T-helper 2 cell (primary cell): ENCODE measurements around the gene HNF1A.

Experiments
- DNase-seq, 5 experiments: peaks; one replicate each; pipeline versions ENCODE4 v3.0.0 to v3.0.0-alpha.2; 2012 to 2022

HNF1A gene

GRCh38 chr12:120960657-120961056 is 17.7 kb upstream of the HNF1A start:
- DNase-seq, result no peak

GRCh38 chr12:120961604-120962531 is 16.5 kb upstream of the HNF1A start:
- no peak for DNase-seq

GRCh38 chr12:120962532-120963020 is 15.8 kb upstream of the HNF1A start:
- no peak for DNase-seq

- no peak for DNase-seq
Measured at GRCh38 chr12:120964298-120964697, 14.0 kb upstream of the HNF1A start.

- no peak for DNase-seq
Measured at GRCh38 chr12:120965534-120966091, 12.7 kb upstream of the HNF1A start.

- no peak for DNase-seq
Measured at GRCh38 chr12:120970310-120970709, 8.0 kb upstream of the HNF1A start.

GRCh38 chr12:120971299-120972180 is 6.8 kb upstream of the HNF1A start:
- peak in 2 of 5 experiments; percentile 32 to 83 for DNase-seq

- DNase-seq, result no peak
Measured at GRCh38 chr12:120972870-120973543, 5.3 kb upstream of the HNF1A start.

- no peak for DNase-seq
Measured at GRCh38 chr12:120977531-120978295, 630 bp upstream of the HNF1A start.

- no peak for DNase-seq
Measured at GRCh38 chr12:120979220-120979861, 998 bp downstream of the HNF1A start.

- no peak for DNase-seq
Measured at GRCh38 chr12:120979862-120980696, 1.7 kb downstream of the HNF1A start.

- no peak for DNase-seq
Measured at GRCh38 chr12:120980800-120981368, 2.5 kb downstream of the HNF1A start.

- no peak for DNase-seq
Measured at GRCh38 chr12:120981407-120981941, 3.1 kb downstream of the HNF1A start.

- DNase-seq, result no peak
Measured at GRCh38 chr12:120982659-120983058, 4.3 kb downstream of the HNF1A start.

GRCh38 chr12:120983759-120984158 is 5.4 kb downstream of the HNF1A start:
- DNase-seq, result no peak

GRCh38 chr12:120984351-120984898 is 6.1 kb downstream of the HNF1A start:
- no peak for DNase-seq

GRCh38 chr12:120988234-120988633 is 9.9 kb downstream of the HNF1A start:
- DNase-seq, result no peak

- no peak for DNase-seq
Measured at GRCh38 chr12:120988658-120989057, 10.3 kb downstream of the HNF1A start.

- no peak for DNase-seq
Measured at GRCh38 chr12:120989687-120990086, 11.3 kb downstream of the HNF1A start.
